Tibial nerve (tissue), 4 donors: Measurements from ENCODE around the gene KMO. TPM values are rescaled to one million over a fixed set of nuclear protein-coding genes. Genes with fewer than 3 reads are reported as not detected.

Experiments used
- DNase-seq, 2 donors: peaks; one replicate each; pipeline ENCODE4 v3.0.0-alpha.2; 2019; ENCODE audit warnings: low spot score in 2 of 2
- H3K27ac ChIP-seq, 4 donors: fragments of 200-600 bp; sonication (generic) in 3 of 4; one replicate each; pipeline ENCODE4 v1.5.1; 2017 to 2019; ENCODE audit warnings: mild to moderate bottlenecking in 1 of 4
- H3K27me3 ChIP-seq, 2 donors: fragments of 200-600 bp; sonication (generic) in 1 of 2; one replicate each; pipeline versions ENCODE4 v1.5.1 to v1.6.0; 2017 to 2019
- H3K36me3 ChIP-seq, 3 donors: fragments of 200-600 bp; sonication (generic); one replicate each; pipeline ENCODE4 v1.5.1; 2018 to 2019
- H3K4me1 ChIP-seq, 4 donors: fragments of 200-600 bp; sonication (generic) in 3 of 4; one replicate each; pipeline ENCODE4 v1.5.1; 2017 to 2019
- H3K4me3 ChIP-seq, 4 donors: fragments of 200-600 bp; sonication (generic) in 3 of 4; one replicate each; pipeline ENCODE4 v1.5.1; 2017 to 2019; ENCODE audit warnings: mild to moderate bottlenecking in 1 of 4, moderate library complexity in 1 of 4
- H3K9me3 ChIP-seq, 4 donors: fragments of 200-600 bp; sonication (generic) in 3 of 4; one replicate each; pipeline ENCODE4 v1.5.1; 2017 to 2019
- EP300 ChIP-seq, 2 donors: sonication (generic); formaldehyde crosslinking; IDR thresholded peaks; one replicate each; pipeline ENCODE4 v1.6.1; 2017; ENCODE audit warnings: antibody characterized with exemption in 2 of 2, mild to moderate bottlenecking in 1 of 2
- POLR2A ChIP-seq, 2 donors: fragments of 450-650 bp; IDR thresholded peaks; one replicate each; pipeline ENCODE4 v1.6.1; 2017; ENCODE audit warnings: antibody characterized with exemption in 2 of 2, mild to moderate bottlenecking in 2 of 2, moderate library complexity in 2 of 2
- WGBS, 2 donors: methylation state at CpG; one replicate each; pipeline ENCODE4 v1.1.5; 2018; 5-methylcytosine and 5-hydroxymethylcytosine counted together
- total RNA-seq, 4 donors: library from RNA; depleted of rRNA; stranded (reverse); fragments of >200 nt; gene quantifications; one replicate each; pipeline ENCODE4 v1.1.0, GENCODE V29; 2016
- TF ChIP-seq, protein P1 (sequence below), 5 experiments: fragments of 200-600 bp in 3 of 5; fragments of 450-650 bp in 2 of 5; sonication (generic) in 3 of 5; IDR thresholded peaks; one replicate each; pipeline ENCODE4 v1.5.1; 2016 to 2019; ENCODE audit warnings: antibody characterized with exemption in 5 of 5, mild to moderate bottlenecking in 3 of 5, moderate library complexity in 2 of 5

KMO gene
- total RNA-seq, 4 donors from 2014 or later: 0.20 to 4.4 (median 1.8) TPM

GRCh38 chr1:241591736-241592135 lies 59.6 kb downstream of the KMO start:
- TF ChIP-seq, protein P1, sequence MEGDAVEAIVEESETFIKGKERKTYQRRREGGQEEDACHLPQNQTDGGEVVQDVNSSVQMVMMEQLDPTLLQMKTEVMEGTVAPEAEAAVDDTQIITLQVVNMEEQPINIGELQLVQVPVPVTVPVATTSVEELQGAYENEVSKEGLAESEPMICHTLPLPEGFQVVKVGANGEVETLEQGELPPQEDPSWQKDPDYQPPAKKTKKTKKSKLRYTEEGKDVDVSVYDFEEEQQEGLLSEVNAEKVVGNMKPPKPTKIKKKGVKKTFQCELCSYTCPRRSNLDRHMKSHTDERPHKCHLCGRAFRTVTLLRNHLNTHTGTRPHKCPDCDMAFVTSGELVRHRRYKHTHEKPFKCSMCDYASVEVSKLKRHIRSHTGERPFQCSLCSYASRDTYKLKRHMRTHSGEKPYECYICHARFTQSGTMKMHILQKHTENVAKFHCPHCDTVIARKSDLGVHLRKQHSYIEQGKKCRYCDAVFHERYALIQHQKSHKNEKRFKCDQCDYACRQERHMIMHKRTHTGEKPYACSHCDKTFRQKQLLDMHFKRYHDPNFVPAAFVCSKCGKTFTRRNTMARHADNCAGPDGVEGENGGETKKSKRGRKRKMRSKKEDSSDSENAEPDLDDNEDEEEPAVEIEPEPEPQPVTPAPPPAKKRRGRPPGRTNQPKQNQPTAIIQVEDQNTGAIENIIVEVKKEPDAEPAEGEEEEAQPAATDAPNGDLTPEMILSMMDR (IDR thresholded peaks at IDR 0.05): no peak
- TF ChIP-seq EP300 (IDR thresholded peaks at IDR 0.05) (no peak), POLR2A (IDR thresholded peaks at IDR 0.05) (no peak)
- no peaks in the 10 kb centered on the region for H3K4me1 ChIP-seq
- no peak overlapping the region for H3K27ac ChIP-seq
- no peaks in the 10 kb centered on the region for H3K27me3 ChIP-seq
- H3K4me3 ChIP-seq: no peak overlapping the region
- DNase-seq: no peak
- no peaks in the 10 kb centered on the region for H3K9me3 ChIP-seq
- H3K36me3 ChIP-seq: peaks cover 0 to 35% (median 0%) of the 10 kb centered on the region in 3 donors
- 81 to 99% methylated on average over 5 of the region's 5 CpGs for WGBS, 2 donors

GRCh38 chr1:241592273-241592958 lies 60.2 kb downstream of the KMO start:
- TF ChIP-seq EP300 (IDR thresholded peaks at IDR 0.05): no peak
- no peak for TF ChIP-seq POLR2A (IDR thresholded peaks at IDR 0.05)
- TF ChIP-seq, protein P1 (IDR thresholded peaks at IDR 0.05): no peak
- no peak for DNase-seq
- no peaks in the 10 kb centered on the region for H3K27me3 ChIP-seq
- WGBS, 2 donors: 89 to 96% methylated on average over 3 of the region's 3 CpGs
- H3K27ac ChIP-seq: no peak overlapping the region
- no peak overlapping the region for H3K4me3 ChIP-seq
- no peaks in the 10 kb centered on the region for H3K4me1 ChIP-seq
- H3K36me3 ChIP-seq: peaks cover 0 to 33% (median 0%) of the 10 kb centered on the region in 3 donors
- no peaks in the 10 kb centered on the region for H3K9me3 ChIP-seq

DNA sequence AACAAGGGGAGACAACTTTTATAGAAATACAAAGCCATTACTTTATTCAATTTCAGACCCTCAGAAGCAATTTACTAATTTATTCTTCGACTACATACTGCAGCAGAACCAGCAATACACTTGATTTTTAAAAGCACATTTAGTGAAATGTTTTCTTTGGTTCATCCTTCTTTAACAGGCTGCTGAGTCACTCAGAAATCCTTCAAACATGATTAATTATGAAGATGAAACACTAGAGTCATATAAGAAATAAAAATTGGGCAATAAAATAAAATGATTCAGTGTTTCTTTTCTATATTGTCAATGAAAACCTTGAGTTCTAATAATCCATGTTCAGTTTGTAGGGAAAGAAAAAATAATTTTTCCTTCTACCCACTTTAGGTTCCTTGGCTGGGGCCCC lies 61.0 kb downstream of the KMO start:
- no peak overlapping the region for H3K4me3 ChIP-seq
- H3K27ac ChIP-seq: no peak overlapping the region
- no peaks in the 10 kb centered on the region for H3K4me1 ChIP-seq
- TF ChIP-seq POLR2A (IDR thresholded peaks at IDR 0.05): no peak
- TF ChIP-seq, protein P1 (IDR thresholded peaks at IDR 0.05): no peak
- no peak for TF ChIP-seq EP300 (IDR thresholded peaks at IDR 0.05)
- WGBS, 2 donors: 87 to 91% methylated on average over 1 of the region's 1 CpG
- H3K9me3 ChIP-seq: no peaks in the 10 kb centered on the region
- H3K27me3 ChIP-seq: no peaks in the 10 kb centered on the region
- no peak for DNase-seq
- H3K36me3 ChIP-seq: peaks cover 0 to 33% (median 0%) of the 10 kb centered on the region in 3 donors

GRCh38 chr1:241596633-241597032 lies 64.5 kb downstream of the KMO start:
- DNase-seq: no peak
- WGBS, 2 donors: 79 to 82% methylated on average over 6 of the region's 6 CpGs
- Histone ChIP-seq H3K36me3 (peaks cover 0 to 33% (median 0%) of the 10 kb centered on the region in 3 donors), H3K4me1 (no peaks in the 10 kb centered on the region), H3K27ac (no peak overlapping the region), H3K4me3 (no peak overlapping the region), H3K9me3 (no peaks in the 10 kb centered on the region), H3K27me3 (no peaks in the 10 kb centered on the region)
- TF ChIP-seq EP300 (IDR thresholded peaks at IDR 0.05) (no peak), POLR2A (IDR thresholded peaks at IDR 0.05) (no peak)
- TF ChIP-seq, protein P1 (IDR thresholded peaks at IDR 0.05): no peak

- 79 to 81% methylated on average over 3 of the region's 3 CpGs for WGBS, 2 donors
- no peak for TF ChIP-seq EP300 (IDR thresholded peaks at IDR 0.05)
- TF ChIP-seq, protein P1 (IDR thresholded peaks at IDR 0.05): no peak
- no peak for TF ChIP-seq POLR2A (IDR thresholded peaks at IDR 0.05)
- no peaks in the 10 kb centered on the region for H3K9me3 ChIP-seq
- H3K4me3 ChIP-seq: no peak overlapping the region
- H3K36me3 ChIP-seq: peaks cover 0 to 33% (median 0%) of the 10 kb centered on the region in 3 donors
- no peaks in the 10 kb centered on the region for H3K27me3 ChIP-seq
- peaks cover 0 to 6% (median 0%) of the 10 kb centered on the region in 4 donors for H3K4me1 ChIP-seq
- H3K27ac ChIP-seq: no peak overlapping the region
- no peak for DNase-seq
Measured at GRCh38 chr1:241598249-241598648, 66.1 kb downstream of the KMO start.
